CD4-positive, CD25-positive, alpha-beta regulatory T cell (primary cell): ENCODE results near the gene ZDHHC8. TPM values are rescaled to one million over a fixed set of nuclear protein-coding genes. Genes with fewer than 3 reads are reported as not detected.

Experiments
- ATAC-seq, 2 donors: fragments of 150-1000 bp; cut with Tn5 transposase; one replicate each; pipeline ENCODE4 v1.10.0; 2021; ENCODE audit warnings: low read depth in 2 of 2, moderate number of reproducible peaks in 2 of 2, moderate library complexity in 1 of 2
- DNase-seq, 3 donors: peaks; one replicate each; pipeline versions ENCODE4 v3.0.0 to v3.0.0-alpha.2; 2012 to 2022; ENCODE audit warnings: mixed read lengths in 1 of 3
- H3K27ac ChIP-seq: one replicate; pipeline ENCODE4 v1.7.0; 2013; ENCODE audit warnings: mild to moderate bottlenecking, low read length; ENCODE audit not compliant: insufficient read depth, poor library complexity, severe bottlenecking
- H3K27me3 ChIP-seq: one replicate; pipeline ENCODE4 v1.7.0; 2013; ENCODE audit warnings: low read length; ENCODE audit not compliant: control insufficient read depth, insufficient read depth
- H3K36me3 ChIP-seq: one replicate; pipeline ENCODE4 v1.7.0; 2013; ENCODE audit warnings: mild to moderate bottlenecking, low read length, moderate library complexity; ENCODE audit not compliant: control insufficient read depth, insufficient read depth
- H3K4me1 ChIP-seq: 2 replicates; pipeline ENCODE4 v1.7.0; 2013; ENCODE audit warnings: mild to moderate bottlenecking, low read length; ENCODE audit not compliant: insufficient read depth, control insufficient read depth, poor library complexity, severe bottlenecking
- H3K4me3 ChIP-seq: one replicate; pipeline ENCODE4 v1.7.0; 2013; ENCODE audit warnings: low read depth, mild to moderate bottlenecking, low read length, moderate library complexity
- H3K9me3 ChIP-seq, 2 experiments: 1 replicate in 1 of 2; 2 replicates in 1 of 2; pipeline ENCODE4 v1.7.0; 2013; ENCODE audit warnings: low read length in 2 of 2, mild to moderate bottlenecking in 1 of 2, moderate library complexity in 1 of 2; ENCODE audit not compliant: control insufficient read depth in 2 of 2
- H3K27ac Mint-ChIP-seq, 3 donors: one replicate each; pipeline ENCODE4 v1.8.0; 2020 to 2022; ENCODE audit warnings: mild to moderate bottlenecking in 3 of 3, mixed read lengths in 3 of 3, moderate library complexity in 2 of 3
- H3K27me3 Mint-ChIP-seq: one replicate; pipeline ENCODE4 v1.8.0; 2022; ENCODE audit warnings: mild to moderate bottlenecking, mixed read lengths
- H3K36me3 Mint-ChIP-seq: one replicate; pipeline ENCODE4 v1.8.0; 2020; ENCODE audit warnings: mixed read lengths
- H3K4me1 Mint-ChIP-seq, 4 donors: one replicate each; pipeline ENCODE4 v1.8.0; 2020 to 2022; ENCODE audit warnings: mixed read lengths in 4 of 4, mild to moderate bottlenecking in 1 of 4
- H3K4me3 Mint-ChIP-seq, 4 donors: one replicate each; pipeline ENCODE4 v1.8.0; 2020 to 2022; ENCODE audit warnings: mild to moderate bottlenecking in 4 of 4, mixed read lengths in 4 of 4, moderate library complexity in 3 of 4
- H3K9me3 Mint-ChIP-seq, 7 donors: one replicate each; pipeline ENCODE4 v1.8.0; 2020 to 2022; ENCODE audit warnings: mixed read lengths in 7 of 7, mild to moderate bottlenecking in 3 of 7, moderate library complexity in 2 of 7
- polyA plus RNA-seq, 4 donors: library from polyadenylated mRNA; unstranded; fragments of 300-500 nt; fragmentation: Illumina TruSeq; gene quantifications; one replicate each; pipeline ENCODE4 v1.2.3, GENCODE V29; 2021
- total RNA-seq: library from RNA; stranded (reverse); gene quantifications from one replicate; pipeline ENCODE4 v1.2.3, GENCODE V29; 2022

The ZDHHC8 gene
- total and polyA plus RNA-seq, 5 donors from 2014 or later = 1.2 to 76.7 (median 1.9) TPM

GRCh38 chr22:20147237-20147988, 15.8 kb downstream of the ZDHHC8 start:
- no peak overlapping the region for H3K27ac Mint-ChIP-seq
- no peaks in the 10 kb centered on the region for H3K27me3 Mint-ChIP-seq
- DNase-seq = no peak
- H3K27ac ChIP-seq = no peak overlapping the region
- H3K4me1 ChIP-seq = no peaks in the 10 kb centered on the region
- no peaks in the 10 kb centered on the region for H3K27me3 ChIP-seq
- H3K4me3 ChIP-seq = no peak overlapping the region
- H3K4me3 Mint-ChIP-seq = no peak overlapping the region
- no peaks in the 10 kb centered on the region for H3K36me3 Mint-ChIP-seq
- H3K36me3 ChIP-seq = no peaks in the 10 kb centered on the region
- no peak for ATAC-seq
- no peaks in the 10 kb centered on the region for H3K9me3 Mint-ChIP-seq
- H3K9me3 ChIP-seq = no peaks in the 10 kb centered on the region
- H3K4me1 Mint-ChIP-seq = peaks cover 0 to 3% (median 0%) of the 10 kb centered on the region in 4 donors

DNA sequence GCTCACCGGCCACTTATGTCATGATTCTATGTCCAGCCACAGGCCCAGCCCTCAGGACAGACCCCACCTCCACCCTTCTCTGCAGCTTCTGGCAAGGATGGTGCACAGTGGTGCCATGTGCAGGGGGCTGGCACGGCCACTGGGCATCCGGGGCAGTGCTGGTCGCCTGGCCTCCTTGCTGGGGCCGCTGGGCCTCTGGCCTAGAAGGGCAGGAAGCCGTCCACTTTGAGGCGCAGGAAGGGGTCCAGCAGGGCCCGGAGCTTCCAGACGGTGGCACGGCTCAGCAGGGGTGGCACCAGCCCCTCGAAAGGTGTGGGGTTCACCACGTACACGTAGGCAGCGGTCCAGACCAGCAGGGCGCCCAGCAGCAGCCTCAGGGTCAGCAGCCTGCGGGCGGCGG, 16.8 kb downstream of the ZDHHC8 start:
- Histone ChIP-seq H3K36me3 (no peaks in the 10 kb centered on the region), H3K4me1 (no peaks in the 10 kb centered on the region), H3K9me3 (no peaks in the 10 kb centered on the region), H3K27ac (no peak overlapping the region), H3K4me3 (no peak overlapping the region), H3K27me3 (no peaks in the 10 kb centered on the region)
- Mint-ChIP-seq H3K9me3 (no peaks in the 10 kb centered on the region), H3K4me1 (peaks cover 0 to 3% (median 0%) of the 10 kb centered on the region in 4 donors), H3K27ac (no peak overlapping the region), H3K4me3 (no peak overlapping the region), H3K27me3 (no peaks in the 10 kb centered on the region), H3K36me3 (no peaks in the 10 kb centered on the region)
- no peak for DNase-seq
- ATAC-seq = no peak

- Mint-ChIP-seq H3K4me3 (no peak overlapping the region), H3K4me1 (peaks cover 0 to 3% (median 0%) of the 10 kb centered on the region in 4 donors), H3K27me3 (no peaks in the 10 kb centered on the region), H3K9me3 (no peaks in the 10 kb centered on the region), H3K36me3 (no peaks in the 10 kb centered on the region), H3K27ac (no peak overlapping the region)
- no peak overlapping the region for H3K27ac ChIP-seq
- no peaks in the 10 kb centered on the region for H3K36me3 ChIP-seq
- DNase-seq = no peak
- no peaks in the 10 kb centered on the region for H3K4me1 ChIP-seq
- no peak overlapping the region for H3K4me3 ChIP-seq
- no peak for ATAC-seq
- H3K27me3 ChIP-seq = no peaks in the 10 kb centered on the region
- H3K9me3 ChIP-seq = no peaks in the 10 kb centered on the region
Observed at GRCh38 chr22:20149257-20150250, 17.9 kb downstream of the ZDHHC8 start.

DNA sequence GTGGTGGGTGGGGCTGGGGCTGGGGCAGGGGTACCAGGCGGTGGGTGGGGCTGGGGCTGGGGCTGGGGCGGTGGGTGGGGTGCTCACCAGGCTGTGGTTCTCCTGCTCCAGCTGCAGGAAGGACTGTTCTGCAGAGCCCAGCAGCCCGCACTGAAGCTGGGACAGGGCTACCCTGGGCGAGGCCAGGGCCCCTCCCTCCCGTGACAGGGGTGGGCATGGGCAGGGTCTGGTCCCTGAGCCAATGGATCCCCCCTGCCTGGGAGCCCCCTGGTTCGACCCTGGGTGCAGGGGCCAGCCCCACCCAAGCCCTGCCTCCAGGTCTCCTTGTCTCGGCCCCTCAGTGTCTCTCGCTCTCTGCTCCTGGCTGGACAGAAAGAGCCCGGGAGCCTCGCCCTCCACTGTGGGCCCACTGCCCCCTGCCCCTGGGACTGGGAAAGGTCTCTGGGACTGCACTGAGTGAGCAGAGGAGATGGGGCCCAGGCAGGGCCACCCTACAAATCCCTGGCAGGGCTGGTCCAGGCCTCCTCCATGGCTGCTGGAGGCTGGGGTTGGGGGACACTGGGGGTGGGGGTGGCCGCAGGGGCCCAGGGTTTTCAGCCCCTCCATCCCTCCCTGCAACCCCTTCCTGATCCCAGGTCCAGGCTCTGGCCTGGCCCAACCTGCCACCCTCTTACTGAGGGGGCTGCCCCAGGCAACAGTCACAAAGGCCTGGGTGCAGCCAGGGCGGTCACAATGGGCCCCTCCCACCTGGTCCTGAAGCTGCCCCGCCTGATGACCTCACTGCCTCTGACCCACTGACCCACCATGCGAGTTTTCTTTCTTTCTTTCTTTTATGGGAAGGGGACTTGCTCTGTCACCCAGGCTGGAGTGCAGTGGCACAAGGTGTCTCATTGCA, 19.0 kb downstream of the ZDHHC8 start, which contains the start of gene CCDC188:
TSS of gene CCDC188 (minus strand) at position 675 of the 895 bp plus-strand sequence. CDS start at position 606, 69 bp downstream.
- peaks cover 0 to 3% (median 0%) of the 10 kb centered on the region in 4 donors for H3K4me1 Mint-ChIP-seq
- H3K9me3 Mint-ChIP-seq = no peaks in the 10 kb centered on the region
- H3K27me3 ChIP-seq = no peaks in the 10 kb centered on the region
- H3K4me3 Mint-ChIP-seq = no peak within 1 kb of the TSS
- H3K36me3 ChIP-seq = no peaks in the 10 kb centered on the region
- no peaks in the 10 kb centered on the region for H3K27me3 Mint-ChIP-seq
- no peak within 1 kb of the TSS for H3K27ac ChIP-seq
- H3K36me3 Mint-ChIP-seq = no peaks in the 10 kb centered on the region
- H3K9me3 ChIP-seq = no peaks in the 10 kb centered on the region
- no peaks in the 10 kb centered on the region for H3K4me1 ChIP-seq
- DNase-seq (no peak), ATAC-seq (no peak)
- H3K27ac Mint-ChIP-seq = peak within 1 kb of the TSS in 1 of 3 donors; percentile 20
- no peak within 1 kb of the TSS for H3K4me3 ChIP-seq

GRCh38 chr22:20151276-20151588, 19.6 kb downstream of the ZDHHC8 start:
- no peaks in the 10 kb centered on the region for H3K9me3 Mint-ChIP-seq
- Histone ChIP-seq H3K27ac (no peak overlapping the region), H3K9me3 (no peaks in the 10 kb centered on the region), H3K27me3 (no peaks in the 10 kb centered on the region), H3K36me3 (no peaks in the 10 kb centered on the region), H3K4me3 (no peak overlapping the region), H3K4me1 (no peaks in the 10 kb centered on the region)
- ATAC-seq (no peak), DNase-seq (no peak)
- no peak overlapping the region for H3K4me3 Mint-ChIP-seq
- peaks cover 0 to 3% (median 0%) of the 10 kb centered on the region in 4 donors for H3K4me1 Mint-ChIP-seq
- H3K27ac Mint-ChIP-seq = peak overlapping the region in 1 of 3 donors; percentile 20
- H3K36me3 Mint-ChIP-seq = no peaks in the 10 kb centered on the region
- H3K27me3 Mint-ChIP-seq = peaks cover 3% of the 10 kb centered on the region

GRCh38 chr22:20152464-20152890, 20.9 kb downstream of the ZDHHC8 start:
- H3K27me3 ChIP-seq = no peaks in the 10 kb centered on the region
- ATAC-seq (no peak), DNase-seq (no peak)
- peaks cover 0 to 3% (median 0%) of the 10 kb centered on the region in 4 donors for H3K4me1 Mint-ChIP-seq
- H3K36me3 ChIP-seq = no peaks in the 10 kb centered on the region
- H3K27ac Mint-ChIP-seq = no peak overlapping the region
- no peak overlapping the region for H3K27ac ChIP-seq
- H3K4me3 ChIP-seq = no peak overlapping the region
- H3K27me3 Mint-ChIP-seq = peaks cover 4% of the 10 kb centered on the region
- no peaks in the 10 kb centered on the region for H3K9me3 Mint-ChIP-seq
- H3K36me3 Mint-ChIP-seq = no peaks in the 10 kb centered on the region
- H3K4me3 Mint-ChIP-seq = no peak overlapping the region
- H3K4me1 ChIP-seq = peaks cover 3% of the 10 kb centered on the region
- H3K9me3 ChIP-seq = no peaks in the 10 kb centered on the region

DNA sequence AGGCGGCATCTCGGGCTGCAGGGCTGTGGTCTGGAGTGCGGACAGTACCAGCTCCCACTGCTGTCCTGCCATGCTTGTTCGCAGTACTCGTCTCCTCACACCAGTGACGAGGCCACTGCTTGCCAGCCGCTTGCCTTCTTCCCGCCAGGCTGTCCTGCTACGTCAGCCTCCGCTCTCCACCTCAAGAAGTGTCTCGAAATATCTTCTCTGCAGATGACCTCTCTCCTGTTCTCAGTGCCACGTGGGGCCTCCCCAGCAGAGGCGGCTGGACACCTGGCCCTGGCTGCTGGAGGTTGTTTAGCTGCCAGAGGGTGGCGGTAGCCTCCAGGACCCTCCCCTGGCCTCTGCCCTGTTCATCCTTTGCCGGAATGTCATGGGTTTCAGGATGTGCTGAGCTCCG, 22.3 kb downstream of the ZDHHC8 start:
- H3K9me3 ChIP-seq = no peaks in the 10 kb centered on the region
- Mint-ChIP-seq H3K9me3 (no peaks in the 10 kb centered on the region), H3K27me3 (peaks cover 4% of the 10 kb centered on the region), H3K36me3 (no peaks in the 10 kb centered on the region), H3K4me1 (peaks cover 0 to 3% (median 0%) of the 10 kb centered on the region in 4 donors), H3K27ac (no peak overlapping the region), H3K4me3 (no peak overlapping the region)
- ATAC-seq = no peak
- no peaks in the 10 kb centered on the region for H3K27me3 ChIP-seq
- no peak for DNase-seq
- H3K4me3 ChIP-seq = no peak overlapping the region
- H3K36me3 ChIP-seq = no peaks in the 10 kb centered on the region
- H3K4me1 ChIP-seq = peaks cover 3% of the 10 kb centered on the region
- H3K27ac ChIP-seq = no peak overlapping the region
